GM20431 (cell line): ENCODE results near the gene TCP11L2.
"Not testable (repeated sequence)": the region's sequence is repeated elsewhere in the genome, so short reads cannot be mapped to it uniquely, and the experiment has no call there.

ENCODE experiments used
- in situ Hi-C: fragments of 300-500 bp; cut with MseI, MboI; formaldehyde crosslinking; loops from one replicate; pipeline ENCODE4 v1.15.0; 2020; ENCODE audit warnings: low sequenced_read_pairs; ENCODE audit not compliant: unreplicated experiment

The TCP11L2 gene

DNA sequence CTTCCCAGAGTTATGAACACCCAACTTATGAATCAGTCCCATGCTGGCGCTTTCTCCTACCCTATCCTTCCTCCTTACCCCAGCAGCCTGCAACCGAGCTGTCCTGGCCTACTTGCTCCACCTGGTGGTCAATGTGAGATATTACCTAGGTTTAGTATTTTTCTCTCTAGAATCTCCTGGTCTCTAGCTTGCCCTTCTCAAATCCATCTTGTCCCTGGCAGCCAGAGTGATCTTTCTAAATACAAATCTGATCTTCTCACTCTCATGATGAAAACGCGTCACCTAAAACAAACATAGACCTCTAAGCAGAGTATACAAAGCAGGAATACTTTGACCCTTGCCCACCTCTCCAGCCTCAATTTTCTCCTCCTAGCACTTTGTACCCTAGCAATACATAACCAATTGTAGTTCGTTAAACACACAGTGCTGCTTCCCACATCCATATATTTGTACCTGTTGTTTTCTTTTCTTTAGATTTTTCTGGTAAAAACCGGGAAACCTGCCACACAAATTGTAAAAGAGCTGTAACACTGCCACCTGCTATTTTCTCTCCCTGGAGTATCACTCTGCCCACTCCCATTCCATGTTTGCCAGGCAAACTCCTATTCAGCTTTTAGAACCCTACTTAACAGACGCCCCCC is 20.0 kb upstream of the TCP11L2 start:
- in situ Hi-C loops: loop anchor here (5.0 kb wide), 1 partner anchor 60 kb away; no protein-coding TSS in a partner anchor

DNA sequence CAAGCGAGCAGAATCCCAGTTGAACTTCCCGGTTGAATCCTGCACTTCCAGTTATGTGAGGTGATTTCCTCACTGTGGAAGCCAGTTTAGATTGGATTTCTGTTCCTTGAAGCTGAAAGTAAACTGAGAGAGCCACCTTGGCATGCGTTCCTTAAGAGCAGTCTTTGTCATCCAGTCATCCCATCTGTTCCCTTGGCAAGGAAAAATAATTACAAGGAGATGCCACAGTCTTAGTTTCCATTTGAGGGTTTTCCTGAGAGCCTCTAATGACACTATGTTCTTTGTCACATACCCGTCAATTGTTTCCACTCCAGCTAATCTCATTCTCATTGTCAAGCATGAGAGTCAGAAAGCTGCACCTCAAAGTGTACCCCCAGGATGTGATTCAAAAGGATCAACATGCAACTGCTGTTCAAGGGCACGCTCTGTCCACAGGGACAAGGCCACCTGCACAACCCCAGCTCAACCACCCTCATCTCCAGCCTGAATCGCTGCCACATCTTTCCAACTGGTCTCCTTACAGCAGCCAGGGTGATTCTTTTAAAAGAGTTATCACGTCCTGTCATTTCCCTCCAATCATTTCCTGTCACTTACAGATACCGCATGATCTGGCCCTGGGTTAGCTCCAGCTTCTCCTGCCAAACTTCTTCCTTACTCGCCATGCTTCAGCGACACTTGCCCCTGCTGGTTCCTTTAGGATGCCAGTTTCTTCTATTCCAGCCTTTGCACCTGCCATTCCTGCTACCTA is 18.0 kb upstream of the TCP11L2 start:
- in situ Hi-C loops: loop anchor here (5.0 kb wide), 1 partner anchor 62 kb away; no protein-coding TSS in a partner anchor

DNA sequence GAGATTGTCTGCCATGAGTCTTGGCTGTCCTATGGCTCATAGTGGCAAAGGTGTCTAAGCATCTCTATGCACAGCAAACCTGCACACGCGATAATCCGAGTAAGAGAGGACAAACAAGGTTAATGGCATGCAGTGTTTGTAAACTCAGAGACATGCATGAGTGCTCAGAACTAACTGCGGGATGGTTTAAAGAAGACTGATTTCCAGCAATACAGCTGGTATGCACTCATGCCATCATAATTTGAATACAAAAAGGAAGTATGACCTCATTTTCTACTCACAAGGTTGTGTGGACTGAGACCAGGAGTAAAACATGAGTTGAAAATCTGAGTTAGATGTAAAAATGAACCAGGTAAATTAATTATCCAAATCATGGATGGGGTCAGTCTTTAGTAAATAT is 16.6 kb upstream of the TCP11L2 start:
- in situ Hi-C loops: no loop called here

DNA sequence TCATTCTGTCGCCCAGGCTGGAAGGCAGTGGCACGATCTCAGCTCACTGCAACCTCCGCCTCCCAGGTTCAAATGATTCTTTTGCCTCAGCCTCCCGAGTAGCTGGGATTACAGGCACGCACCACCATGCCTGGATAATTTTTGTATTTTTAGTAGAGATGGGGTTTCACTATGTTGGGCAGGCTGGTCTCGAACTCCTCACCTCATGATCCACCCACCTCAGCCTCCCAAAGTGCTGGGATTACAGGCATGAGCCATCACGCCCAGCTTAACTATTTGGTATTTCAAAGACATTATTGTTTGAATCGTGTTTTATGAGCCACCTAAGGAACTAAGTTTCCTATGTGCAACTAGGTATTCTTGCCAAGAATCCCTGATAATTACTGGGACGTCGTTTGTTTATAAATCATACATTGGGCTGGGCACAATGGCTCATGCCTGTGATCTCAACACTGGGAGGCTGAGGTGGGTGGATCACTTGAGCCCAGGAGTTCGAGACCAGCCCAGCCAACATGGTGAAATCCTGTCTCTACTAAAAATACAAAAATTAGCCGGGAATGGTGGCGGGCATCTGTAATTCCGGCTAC is 15.9 kb upstream of the TCP11L2 start:
- in situ Hi-C loops: not testable (repeated sequence)

DNA sequence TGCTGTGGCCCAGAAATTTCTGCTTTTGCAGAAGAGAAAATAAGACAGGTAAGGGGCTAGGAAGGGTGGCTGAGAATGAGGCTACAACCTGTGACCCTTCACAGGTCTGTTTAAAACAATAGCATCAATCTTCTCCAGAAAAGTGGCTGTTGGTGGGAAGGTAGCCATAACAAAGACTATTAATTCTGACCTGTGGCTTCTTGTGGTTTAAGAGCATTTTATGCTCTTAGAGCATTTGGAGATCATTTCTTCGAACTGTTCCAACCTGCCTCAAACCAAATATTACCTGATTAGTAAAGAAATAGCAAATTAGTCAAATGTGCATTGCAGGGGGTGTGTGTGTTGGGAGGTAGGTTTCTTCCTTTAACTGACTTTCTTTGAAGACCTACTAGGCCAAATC is 15.2 kb upstream of the TCP11L2 start:
- in situ Hi-C loops: no loop called here

DNA sequence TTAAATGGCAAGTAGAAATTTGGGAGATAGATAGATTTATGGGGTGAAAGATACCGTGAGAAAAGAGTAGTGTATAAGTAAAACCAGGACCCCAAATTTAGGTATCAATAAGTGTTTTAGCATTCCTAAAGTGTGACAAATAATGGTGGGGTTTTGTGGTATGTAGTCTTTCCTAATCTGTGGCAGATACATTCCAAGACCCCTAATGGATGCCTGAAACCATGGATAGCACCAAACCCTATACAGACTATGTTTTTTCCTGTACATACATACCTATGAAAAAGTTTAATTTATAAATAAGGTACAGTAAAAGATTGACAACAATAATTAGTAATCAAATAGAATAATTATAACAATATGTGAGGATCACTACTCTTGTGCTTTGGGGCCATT is 14.4 kb upstream of the TCP11L2 start:
- in situ Hi-C loops: no loop called here

DNA sequence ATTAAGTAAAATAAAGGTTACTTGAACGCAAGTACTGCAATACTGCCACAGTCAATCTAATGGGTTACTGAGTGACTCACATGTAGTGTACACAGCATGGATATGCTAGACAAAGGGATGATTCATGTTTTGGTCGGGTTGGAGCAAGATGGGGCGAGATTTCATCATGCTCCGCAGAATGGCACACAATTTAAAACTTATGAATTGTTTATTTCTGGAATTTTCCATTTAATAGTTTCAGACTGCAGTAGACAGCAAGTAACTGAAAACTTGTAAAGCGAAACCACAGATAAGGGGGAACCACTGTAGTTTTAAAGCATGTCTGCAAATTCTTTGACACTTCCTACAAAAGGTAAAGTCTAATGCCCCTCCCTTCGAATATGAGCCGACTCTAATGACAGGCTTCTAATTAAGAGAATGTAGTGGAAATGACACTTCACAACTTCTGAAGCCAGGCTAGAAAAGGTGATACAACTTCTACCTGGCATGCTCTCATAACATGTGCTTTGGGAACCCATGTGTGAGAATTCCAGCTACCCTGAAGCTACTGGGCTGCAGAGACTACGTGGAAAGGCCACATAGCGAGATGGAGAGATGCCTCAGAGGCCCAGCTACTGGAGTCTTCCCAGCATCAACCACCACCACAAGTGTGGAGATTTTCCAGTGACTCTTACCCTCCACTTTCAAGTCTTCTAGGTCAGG is 13.9 kb upstream of the TCP11L2 start:
- in situ Hi-C loops: no loop called here

DNA sequence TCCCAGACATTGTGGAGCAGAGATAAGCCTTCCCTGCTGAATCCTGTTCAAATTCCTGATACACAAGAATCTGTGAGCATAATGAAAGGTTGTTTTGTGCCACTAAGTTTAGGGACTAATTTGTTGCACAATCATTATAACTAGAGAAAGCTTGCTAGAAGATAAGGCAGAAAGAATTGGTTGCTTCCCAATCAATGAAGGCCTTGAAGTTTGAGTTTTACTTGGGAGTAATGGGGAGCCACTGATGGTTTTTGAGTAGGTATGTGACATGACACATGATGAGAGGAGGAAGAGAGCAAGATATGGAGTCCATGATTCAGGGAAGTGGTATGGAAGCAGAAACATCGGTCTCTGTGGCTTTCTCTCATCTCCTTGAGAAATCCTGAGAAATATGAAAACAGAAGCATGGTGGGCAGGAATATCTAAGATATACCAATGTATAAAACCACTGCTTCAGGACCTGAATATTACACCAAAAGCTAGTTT is 13.3 kb upstream of the TCP11L2 start:
- in situ Hi-C loops: no loop called here

DNA sequence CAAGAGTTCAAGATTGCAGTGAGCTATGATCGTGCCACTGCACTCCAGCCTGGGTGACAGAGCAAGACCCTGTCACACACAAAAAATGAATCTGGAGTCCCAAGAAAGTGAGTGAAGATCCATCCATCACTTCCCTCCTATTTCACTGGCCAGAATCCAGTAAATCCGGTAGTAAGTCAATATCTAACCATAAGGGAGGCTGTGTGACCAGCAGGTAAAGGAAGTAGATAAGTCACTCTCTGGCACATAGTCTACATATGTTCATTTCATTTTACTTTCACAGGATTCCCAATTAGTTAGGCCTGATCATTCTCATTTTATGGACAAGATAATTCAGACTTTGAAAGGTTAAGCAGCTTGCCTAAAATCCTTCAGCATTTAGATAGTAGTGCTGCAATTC is 11.9 kb upstream of the TCP11L2 start:
- in situ Hi-C loops: no loop called here

DNA sequence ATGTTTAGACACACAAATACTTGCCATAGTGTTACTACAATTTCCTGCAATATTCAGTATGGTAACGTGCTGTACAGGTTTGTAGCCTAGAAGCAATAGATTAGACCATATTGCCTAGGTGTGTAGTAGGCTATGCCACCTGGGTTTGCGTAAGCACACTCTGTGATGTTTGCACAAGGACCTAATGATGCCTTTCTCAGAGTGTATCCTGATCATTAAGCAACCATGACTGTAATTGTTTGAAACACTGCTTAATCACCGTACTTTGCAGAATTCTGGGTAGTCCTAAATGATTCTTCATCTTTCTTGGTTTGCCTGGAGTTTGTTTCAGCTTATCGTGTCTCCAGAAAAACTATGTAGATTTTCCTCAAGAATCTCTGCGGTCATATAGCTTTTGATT is 11.2 kb upstream of the TCP11L2 start:
- in situ Hi-C loops: no loop called here

DNA sequence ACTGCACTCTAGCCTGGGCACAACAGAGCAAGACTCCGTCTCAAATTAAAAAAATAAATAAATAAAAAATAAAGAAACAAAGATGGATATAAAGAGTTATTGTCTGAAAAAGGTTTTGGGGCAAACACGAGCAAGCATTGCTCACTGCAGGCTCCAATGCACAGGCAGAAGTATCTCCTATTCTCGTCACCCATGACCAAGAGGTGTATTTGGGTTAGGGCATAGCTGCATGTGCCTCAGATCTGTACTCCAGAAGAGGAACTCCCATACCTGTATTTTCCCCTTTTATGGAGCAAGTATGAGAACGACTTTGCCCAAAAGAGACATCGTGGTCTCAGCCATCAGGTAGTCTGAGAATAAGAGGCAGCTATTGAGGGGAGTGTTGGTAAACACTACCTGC is 10.2 kb upstream of the TCP11L2 start:
- in situ Hi-C loops: no loop called here

DNA sequence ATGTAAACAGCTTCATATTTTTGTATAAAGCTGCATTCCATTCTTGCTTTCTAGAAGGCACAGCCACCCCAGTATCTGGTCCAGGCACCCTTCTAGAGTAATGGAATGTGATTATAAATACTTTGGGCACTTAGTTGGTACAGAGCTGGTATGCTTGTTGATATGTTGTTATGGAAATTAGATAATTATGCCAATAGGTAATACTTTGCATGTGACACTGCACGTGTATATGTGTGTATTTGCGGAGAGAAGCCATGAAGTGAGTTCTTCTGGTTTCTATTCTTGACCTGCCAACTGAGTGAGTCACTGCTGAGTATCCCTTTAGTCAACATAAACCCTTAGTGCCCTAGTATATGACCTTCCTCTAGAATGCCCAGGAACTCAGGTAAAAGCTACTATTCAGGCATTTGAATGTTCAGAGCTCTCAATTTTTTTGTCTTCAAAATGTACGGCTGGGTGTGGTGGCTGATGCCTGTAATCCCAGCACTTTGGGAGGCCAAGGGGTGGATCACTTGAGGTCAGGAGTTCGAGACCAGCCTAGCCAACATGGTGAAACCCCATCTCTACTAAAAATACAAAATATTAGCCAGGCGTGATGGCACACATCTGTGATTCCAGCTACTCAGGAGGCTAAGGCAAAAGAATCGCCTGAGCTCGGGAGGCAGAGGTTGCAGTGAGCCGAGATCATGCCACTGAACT is 6.2 kb upstream of the TCP11L2 start:
- in situ Hi-C loops: no loop called here

DNA sequence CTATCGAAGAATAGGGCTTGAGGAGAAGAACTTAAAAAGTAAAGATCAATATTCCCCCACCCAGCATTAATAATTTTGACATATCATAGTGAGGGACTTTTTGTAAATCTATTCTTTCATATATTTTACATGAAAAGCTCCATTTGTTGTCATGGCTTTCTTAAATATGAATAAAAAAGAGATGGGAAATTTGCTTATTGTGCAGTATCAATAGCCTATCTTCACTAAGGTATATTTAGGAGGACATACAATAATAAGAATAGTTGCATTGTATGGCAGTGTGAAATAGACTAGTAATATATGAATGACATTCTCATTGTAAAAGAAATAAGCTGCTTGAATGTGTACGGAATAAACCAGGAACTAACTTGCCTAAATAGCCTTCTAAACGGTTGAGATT is 5.5 kb upstream of the TCP11L2 start:
- in situ Hi-C loops: no loop called here

DNA sequence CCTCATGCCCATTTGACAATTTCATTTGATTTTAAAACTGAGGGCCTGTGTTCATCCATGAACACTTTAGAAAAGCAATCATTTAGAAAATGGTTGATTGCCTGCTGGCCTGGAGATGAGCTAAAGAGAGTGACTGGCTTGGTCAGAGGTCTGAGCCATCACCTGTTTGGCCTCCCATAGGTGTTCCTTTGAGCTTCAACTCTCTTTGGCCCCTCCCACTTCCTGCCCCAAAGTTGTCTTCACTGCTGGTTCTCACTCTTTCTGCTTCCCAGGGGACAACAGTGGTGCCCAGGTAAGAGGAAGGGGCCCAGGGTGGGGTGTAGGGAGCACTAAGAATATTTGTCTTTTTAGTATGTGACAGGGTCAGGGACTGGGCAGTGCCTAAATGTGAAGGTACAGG is 4.9 kb upstream of the TCP11L2 start:
- in situ Hi-C loops: no loop called here

DNA sequence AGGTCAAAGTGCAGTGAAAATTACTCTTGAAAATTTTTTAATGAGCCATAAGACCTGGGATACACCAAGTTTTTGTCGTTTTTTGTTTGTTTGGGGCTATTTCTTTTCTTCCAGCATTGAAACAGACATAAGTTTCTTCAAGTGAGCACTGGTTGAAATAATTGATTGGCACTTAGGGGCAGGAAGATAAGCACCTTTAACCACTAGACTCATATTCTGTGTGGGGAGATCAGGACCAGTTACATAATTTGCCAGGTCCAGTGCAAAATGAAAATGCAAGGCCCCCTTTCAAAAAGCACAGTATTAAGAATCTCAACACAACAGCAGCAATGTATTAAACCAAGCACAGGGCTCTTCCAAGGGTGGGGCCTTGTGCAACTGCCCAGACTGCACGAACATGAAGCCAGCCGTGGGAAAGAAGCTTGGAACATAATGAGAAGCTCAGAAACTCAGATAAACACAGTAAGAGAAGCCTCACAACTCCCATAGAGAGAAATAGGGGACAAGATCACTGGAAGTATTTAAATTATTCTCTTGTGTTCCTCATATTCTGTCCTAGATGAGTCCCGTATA is 3.2 kb upstream of the TCP11L2 start:
- in situ Hi-C loops: no loop called here

DNA sequence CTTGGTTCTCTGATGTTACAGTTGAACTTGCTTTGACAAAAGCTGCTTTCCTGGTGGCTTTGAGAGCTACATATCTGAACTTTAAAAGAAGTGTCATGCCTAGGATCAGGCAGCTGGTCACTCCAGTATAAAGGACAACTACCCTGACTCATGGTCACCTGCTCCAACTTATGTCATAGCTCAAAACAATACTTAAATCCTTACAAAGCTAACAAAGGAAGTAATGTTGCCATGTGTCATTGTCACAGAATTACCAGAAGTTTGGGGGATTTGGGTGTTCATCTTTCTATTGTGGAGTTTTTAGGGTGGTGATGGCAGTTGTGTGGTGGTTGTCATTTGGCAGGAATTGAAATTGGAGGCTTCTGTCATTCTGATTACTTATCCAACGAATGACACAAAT is 1.8 kb upstream of the TCP11L2 start:
- in situ Hi-C loops: no loop called here

DNA sequence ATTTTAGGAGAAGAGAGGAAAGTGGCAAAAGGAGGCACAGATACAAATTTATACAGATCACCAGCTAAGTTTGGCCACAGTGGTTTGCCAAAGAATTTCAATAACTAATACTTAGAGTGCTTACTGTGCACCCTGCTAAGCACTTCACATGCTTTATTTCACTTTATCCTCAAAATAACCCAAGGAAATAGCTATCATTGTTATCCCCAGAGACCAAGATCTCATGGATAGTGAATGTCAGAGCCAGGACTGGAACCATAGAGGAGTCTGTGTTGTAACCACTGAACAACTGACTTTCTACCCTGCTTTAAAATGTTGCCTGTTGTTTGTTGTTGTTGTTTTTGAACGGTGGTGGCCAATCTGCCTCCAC is 1.3 kb upstream of the TCP11L2 start:
- in situ Hi-C loops: no loop called here

DNA sequence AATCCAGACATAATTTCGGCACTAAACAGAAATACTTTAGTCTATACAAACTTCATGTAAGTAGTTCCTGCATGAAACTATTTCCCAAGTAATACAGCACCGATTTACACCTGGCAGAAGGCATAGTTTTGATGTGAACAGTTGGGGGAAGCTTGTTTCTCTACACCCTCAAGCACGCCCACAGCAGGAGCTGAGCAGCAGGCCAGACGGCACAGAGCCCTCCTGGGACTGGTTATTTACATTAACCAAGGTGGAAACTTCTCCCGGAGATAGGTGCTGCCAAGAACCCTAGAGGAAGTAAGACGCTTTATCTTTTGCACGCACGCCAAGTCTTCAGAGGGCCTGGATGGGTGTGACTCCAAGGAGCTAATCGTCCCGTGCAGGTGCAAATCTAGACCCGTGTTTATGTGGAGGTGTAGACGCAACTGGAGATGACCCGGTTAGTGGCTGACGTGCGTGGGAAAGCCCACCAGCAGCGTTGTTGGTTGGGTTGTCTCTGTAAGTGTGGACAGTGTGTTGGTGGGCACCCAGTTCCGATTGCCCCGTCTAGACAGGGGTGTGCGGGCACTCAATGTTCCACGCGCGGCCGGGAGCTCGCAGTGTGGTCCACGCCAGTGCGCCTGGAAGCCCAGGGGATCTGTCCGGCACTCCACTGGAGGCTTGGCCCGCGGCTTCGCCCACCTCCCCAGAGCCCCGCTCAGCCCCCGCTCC is 767 bp upstream of the TCP11L2 start:
- in situ Hi-C loops: no loop called here

DNA sequence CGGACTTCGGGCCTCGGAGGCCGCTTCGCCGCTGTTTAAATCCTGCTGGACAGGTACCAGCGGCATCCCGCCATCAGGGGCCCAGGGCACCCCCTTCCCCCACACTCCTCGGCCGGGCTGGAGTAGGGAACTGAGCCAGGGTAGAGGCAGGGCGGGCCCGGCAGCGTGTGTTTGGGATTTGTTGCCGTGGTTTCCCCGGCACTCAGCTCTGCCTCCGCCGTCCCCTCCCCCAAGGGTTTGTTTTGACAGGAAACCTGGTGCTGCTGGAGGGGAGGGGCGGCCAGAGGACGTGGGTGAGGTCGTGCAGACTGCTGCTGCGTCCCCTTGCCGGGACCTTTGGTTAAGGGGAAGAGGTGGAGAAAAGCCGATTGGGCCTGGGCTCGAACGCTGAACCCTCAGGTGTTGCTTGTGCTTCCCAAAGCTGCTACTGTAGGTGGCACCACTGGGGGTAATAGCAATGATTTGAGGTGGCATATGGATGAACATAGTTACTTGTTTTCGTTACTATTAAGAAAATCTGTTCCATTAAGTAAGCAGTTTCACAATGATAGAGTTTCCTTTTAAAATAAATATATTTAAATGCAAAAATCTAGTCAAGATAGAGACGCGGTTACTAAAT is 778 bp downstream of the TCP11L2 start:
- in situ Hi-C loops: no loop called here
